ENCODE results near the gene NAALADL2.

NAALADL2 gene

DNA sequence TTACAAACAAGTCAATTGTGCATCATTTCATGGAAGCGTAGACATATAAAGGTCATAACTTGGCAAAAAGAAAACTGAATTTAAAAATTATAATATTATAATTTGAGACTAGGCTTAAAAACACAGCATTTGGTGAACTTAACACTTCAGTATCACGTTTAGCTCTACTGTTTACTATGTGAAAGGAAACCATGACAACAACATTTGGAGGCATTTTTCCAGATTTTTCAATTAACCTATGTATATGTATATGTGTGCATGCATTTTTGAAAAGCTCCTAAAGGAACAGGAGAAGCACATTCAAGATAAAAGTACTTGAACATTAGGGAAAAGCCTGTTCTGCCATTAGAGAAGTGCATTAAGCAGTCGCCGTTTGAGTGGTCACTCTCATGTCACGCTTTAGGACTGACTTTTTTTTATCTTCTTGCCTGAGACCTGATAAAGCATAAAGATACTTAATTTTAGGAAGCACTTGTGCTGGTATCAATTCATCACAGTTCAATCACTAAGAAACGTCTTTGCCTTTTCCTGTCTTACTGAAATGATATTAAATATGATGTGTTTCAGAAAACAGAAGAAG, 156.0 kb downstream of the NAALADL2 start:
- H3K4me3 ChIP-seq (ENCODE audit: control insufficient read depth, low read depth, low read length) = no peak overlapping the region
- no peak for DNase-seq (ENCODE audit: low read depth)
- TF ChIP-seq, protein P1, sequence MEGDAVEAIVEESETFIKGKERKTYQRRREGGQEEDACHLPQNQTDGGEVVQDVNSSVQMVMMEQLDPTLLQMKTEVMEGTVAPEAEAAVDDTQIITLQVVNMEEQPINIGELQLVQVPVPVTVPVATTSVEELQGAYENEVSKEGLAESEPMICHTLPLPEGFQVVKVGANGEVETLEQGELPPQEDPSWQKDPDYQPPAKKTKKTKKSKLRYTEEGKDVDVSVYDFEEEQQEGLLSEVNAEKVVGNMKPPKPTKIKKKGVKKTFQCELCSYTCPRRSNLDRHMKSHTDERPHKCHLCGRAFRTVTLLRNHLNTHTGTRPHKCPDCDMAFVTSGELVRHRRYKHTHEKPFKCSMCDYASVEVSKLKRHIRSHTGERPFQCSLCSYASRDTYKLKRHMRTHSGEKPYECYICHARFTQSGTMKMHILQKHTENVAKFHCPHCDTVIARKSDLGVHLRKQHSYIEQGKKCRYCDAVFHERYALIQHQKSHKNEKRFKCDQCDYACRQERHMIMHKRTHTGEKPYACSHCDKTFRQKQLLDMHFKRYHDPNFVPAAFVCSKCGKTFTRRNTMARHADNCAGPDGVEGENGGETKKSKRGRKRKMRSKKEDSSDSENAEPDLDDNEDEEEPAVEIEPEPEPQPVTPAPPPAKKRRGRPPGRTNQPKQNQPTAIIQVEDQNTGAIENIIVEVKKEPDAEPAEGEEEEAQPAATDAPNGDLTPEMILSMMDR (conservative IDR thresholded peaks at IDR 0.05; ENCODE audit: control insufficient read depth, insufficient read depth, low read depth, low read length) = no peak

DNA sequence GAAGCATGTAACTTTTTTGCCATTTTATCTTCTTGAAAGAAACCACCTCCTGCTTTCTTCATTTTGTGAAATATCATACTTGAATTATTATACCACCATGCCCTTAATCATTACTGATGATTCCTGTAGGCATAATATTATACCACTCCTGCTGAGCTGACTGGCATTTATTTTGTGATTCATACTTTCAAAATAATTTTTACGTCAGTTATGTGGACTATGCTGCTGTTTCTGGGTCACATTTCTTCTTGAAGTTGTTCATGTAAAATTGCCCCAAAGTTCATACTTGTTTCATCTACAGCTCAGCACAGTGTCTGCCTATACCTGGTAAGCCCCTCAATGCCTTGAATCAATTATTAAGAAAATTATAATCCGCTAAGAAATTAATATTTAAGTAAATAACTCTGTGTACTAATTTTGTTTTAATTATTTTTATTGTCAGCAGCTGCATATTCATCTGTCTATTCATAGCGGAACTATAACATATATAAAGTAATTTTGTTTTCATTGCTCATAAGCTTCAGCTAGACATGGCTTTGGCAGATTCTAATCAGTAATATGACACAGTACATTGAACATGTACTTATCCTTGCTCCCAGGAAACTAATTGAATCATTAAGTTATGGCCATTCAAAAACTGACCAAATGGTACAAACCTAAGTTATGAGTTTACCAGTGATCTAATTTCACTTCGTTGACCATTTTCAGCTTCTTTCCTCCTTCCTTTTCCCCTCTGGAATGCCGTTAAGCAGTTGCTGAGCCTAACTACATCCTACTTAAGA, 160.0 kb downstream of the NAALADL2 start:
- TF ChIP-seq, protein P1 (conservative IDR thresholded peaks at IDR 0.05; ENCODE audit: control insufficient read depth, insufficient read depth, low read depth, low read length) = no peak
- DNase-seq (ENCODE audit: low read depth) = no peak
- no peak overlapping the region for H3K4me3 ChIP-seq (ENCODE audit: control insufficient read depth, low read depth, low read length)

DNA sequence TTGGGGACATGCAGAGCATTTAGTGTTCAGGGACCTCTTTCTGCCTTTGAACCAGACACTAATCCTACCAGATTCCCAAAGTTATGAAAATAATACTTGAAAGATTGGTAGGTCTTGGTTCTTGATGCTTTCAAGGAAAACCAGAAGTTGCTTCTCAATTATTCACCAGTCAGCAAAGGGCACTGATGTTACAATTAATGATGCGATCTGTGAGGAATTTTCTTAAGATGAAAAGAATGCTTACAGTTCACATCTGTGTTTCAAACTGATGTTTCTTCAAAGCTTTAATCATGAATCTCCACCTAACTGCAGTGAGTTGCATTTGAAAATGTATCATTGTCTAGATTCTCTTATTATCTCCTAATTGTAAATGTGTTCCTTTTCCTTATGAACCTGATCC, 161.0 kb downstream of the NAALADL2 start:
- TF ChIP-seq, protein P1 (conservative IDR thresholded peaks at IDR 0.05; ENCODE audit: control insufficient read depth, insufficient read depth, low read depth, low read length) = no peak
- no peak overlapping the region for H3K4me3 ChIP-seq (ENCODE audit: control insufficient read depth, low read depth, low read length)
- DNase-seq (ENCODE audit: low read depth) = peak; percentile 10

DNA sequence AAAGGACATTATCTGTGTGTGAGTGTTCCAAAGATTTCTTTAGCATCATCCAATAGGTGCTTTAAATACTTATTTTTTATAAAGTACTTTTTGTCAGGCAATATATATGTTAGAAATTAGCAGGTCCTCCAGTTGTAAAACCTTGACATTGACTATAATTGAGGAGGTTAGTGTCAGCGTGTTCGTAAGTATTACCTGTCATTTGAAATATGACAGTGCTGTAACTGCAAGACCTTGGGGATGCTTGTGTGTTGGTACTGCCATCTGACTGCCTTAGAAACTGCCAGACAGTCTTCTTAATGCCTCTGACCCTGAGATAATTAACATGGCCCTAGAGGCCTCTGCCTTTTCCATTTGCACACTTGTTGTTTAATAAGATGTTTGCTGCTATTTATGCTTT, 170.7 kb downstream of the NAALADL2 start:
- no peak for DNase-seq (ENCODE audit: low read depth)
- TF ChIP-seq, protein P1 (conservative IDR thresholded peaks at IDR 0.05; ENCODE audit: control insufficient read depth, insufficient read depth, low read depth, low read length) = no peak
- no peak overlapping the region for H3K4me3 ChIP-seq (ENCODE audit: control insufficient read depth, low read depth, low read length)

DNA sequence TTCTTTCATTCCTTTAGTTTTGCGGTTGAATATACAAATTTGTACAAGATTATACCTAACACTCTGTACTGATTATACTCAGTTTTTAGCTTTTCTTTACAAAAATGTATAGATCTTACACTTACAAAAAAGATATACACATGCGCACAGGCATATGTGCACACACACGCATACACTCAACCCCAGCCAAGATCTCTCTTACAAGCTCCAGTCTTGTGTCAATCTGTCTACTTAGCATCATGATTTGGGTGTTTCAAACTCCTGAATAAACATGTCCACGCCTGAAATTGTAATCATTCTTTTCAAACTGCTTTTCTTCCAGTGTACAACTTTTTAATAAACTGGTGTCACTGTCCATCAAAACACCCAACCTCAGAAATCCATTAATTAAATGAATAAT, 180.7 kb downstream of the NAALADL2 start:
- H3K4me3 ChIP-seq (ENCODE audit: control insufficient read depth, low read depth, low read length) = no peak overlapping the region
- TF ChIP-seq, protein P1 (conservative IDR thresholded peaks at IDR 0.05; ENCODE audit: control insufficient read depth, insufficient read depth, low read depth, low read length) = no peak
- DNase-seq (ENCODE audit: low read depth) = no peak

DNA sequence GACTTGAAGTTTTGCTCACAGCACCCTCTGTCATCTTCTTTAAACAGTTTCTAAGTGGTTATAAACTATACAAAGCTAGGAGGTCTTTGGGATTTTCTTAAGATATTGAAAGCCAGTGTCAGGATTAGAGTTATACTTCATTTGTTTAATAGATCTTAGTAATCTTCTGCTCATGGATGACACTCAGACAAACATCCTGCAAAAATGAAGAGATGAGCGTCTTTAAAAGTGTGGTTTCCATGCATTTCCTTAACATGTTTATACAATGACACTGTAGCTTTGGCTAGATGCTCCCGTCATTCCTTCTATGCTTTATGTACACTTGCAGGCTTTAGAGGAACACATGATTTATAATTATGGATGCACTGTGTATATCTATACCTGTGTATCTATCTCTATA, 182.2 kb downstream of the NAALADL2 start:
- TF ChIP-seq, protein P1 (conservative IDR thresholded peaks at IDR 0.05; ENCODE audit: control insufficient read depth, insufficient read depth, low read depth, low read length) = no peak
- no peak overlapping the region for H3K4me3 ChIP-seq (ENCODE audit: control insufficient read depth, low read depth, low read length)
- DNase-seq (ENCODE audit: low read depth) = no peak

Measured in fibroblast of mammary gland (primary cell).